Activated CD8-positive, alpha-beta memory T cell treated with anti-CD3 and anti-CD28 coated beads, Interleukin-2, amount 50 U/mL, for 4 hours (primary cell): Measurements from ENCODE around the gene MYRIP.
"Not testable (repeated sequence)": the region's sequence is repeated elsewhere in the genome, so short reads cannot be mapped to it uniquely, and the experiment has no call there.

Source experiments
- DNase-seq: peaks from one replicate; pipeline ENCODE4 v3.0.0-alpha.2; 2020

The MYRIP gene

GRCh38 chr3:40045051-40045450, 235.6 kb downstream of the MYRIP start:
- no peak for DNase-seq

DNA sequence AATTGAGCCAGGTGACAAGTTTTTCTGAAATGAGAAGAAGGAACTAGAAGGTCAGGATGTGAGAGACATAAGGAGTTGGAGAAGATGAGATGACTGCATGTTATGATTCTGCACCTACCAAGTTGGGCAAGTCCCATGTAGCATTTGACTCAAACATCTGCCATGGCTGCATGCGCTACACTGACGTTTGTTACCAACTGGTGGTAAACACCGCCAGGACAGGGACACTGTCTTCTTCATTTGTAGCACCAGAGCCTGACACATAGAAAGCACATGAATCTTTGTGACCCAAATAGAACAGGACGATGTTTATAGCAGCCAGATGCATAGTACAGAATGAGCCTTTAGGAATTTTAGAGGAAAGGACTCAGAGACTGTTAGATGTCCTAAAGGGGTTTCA, 236.7 kb downstream of the MYRIP start:
- DNase-seq = no peak

- DNase-seq = no peak
These were observed 238.0 kb downstream of the MYRIP start for GRCh38 chr3:40047406-40047805.

GRCh38 chr3:40053663-40054062, 244.3 kb downstream of the MYRIP start:
- no peak for DNase-seq

DNA sequence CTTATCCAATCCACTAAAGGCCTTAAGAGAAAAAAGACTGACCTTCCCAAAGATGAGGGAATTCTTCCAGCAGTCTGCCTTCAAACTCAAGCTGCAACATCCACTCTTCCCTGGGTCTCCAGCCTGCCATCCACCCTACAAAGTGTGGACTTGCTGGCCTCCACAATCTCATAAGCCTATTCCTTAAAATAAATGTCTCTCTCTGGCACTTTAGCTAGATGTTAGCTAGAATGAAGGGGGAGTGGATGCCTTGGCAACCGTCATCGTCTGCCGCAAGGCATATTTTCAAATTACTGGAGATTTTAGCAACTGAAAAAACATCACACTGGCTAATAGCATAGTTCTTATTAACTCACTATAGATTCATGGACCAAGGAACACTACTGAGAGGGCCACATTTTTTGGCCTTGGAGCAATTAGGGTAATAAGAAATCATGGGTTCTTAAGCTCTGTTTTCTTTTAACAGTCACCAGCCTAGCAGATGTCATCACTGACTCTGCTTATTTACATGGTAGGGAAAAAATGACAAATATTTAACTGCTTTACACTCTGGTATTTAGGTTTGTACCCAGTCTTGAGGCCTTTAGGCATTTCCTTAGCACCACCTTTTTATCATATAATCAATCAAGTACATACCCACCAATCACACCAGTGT, 245.3 kb downstream of the MYRIP start:
- DNase-seq = no peak

GRCh38 chr3:40055361-40055760, 246.0 kb downstream of the MYRIP start:
- no peak for DNase-seq

GRCh38 chr3:40055956-40056355, 246.5 kb downstream of the MYRIP start:
- DNase-seq = no peak

- DNase-seq = no peak
These were observed 247.7 kb downstream of the MYRIP start for GRCh38 chr3:40057077-40057476.

- no peak for DNase-seq
These were observed 248.4 kb downstream of the MYRIP start for GRCh38 chr3:40057786-40058185.

DNA sequence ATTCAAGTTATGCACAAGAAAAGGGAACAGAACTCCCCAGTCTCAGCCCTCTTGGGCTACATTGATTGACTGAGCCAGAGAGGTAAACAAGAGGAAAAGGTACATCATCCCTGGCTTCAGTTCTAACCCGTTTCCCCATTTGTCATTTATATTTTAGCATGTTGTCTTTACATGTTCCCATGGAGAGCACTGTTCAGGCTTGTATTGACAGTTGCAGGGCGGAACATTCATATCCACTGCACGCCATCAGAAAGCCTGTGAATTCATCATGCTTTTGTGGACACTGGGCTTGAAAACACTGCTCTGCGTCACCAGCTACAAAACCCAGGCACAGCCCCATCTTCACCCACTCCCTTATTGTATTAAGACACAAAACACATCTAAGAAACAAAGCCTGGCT, 259.2 kb downstream of the MYRIP start:
- DNase-seq = no peak

- DNase-seq = no peak
These were observed 261.4 kb downstream of the MYRIP start for GRCh38 chr3:40070816-40071215.

DNA sequence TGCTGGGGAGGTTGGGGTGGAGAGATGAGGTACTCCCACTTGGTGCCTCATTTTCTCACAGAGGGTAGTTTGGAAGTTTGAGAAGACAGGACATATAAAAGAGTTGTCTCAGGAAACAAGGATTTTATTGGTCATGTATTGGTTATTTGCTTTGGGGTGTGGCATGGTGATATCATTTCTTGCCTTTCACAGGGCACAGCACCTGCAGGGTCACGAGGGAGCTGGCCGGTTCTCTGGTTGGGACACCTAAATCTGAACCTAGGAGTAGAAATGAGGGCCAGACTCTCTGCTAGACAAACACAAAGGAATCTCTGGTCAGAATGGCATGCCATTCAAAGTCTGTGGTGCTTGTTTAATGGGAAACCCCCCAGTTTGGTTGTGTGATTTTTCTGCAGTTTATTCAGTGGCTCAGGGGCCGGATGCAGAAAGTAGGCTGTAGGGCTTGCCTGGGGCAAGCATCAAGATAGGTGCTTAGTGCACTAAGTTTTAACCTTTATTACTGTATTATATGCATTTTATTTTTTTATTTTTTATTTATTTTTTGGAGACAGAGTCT, 262.4 kb downstream of the MYRIP start:
- DNase-seq = no peak

DNA sequence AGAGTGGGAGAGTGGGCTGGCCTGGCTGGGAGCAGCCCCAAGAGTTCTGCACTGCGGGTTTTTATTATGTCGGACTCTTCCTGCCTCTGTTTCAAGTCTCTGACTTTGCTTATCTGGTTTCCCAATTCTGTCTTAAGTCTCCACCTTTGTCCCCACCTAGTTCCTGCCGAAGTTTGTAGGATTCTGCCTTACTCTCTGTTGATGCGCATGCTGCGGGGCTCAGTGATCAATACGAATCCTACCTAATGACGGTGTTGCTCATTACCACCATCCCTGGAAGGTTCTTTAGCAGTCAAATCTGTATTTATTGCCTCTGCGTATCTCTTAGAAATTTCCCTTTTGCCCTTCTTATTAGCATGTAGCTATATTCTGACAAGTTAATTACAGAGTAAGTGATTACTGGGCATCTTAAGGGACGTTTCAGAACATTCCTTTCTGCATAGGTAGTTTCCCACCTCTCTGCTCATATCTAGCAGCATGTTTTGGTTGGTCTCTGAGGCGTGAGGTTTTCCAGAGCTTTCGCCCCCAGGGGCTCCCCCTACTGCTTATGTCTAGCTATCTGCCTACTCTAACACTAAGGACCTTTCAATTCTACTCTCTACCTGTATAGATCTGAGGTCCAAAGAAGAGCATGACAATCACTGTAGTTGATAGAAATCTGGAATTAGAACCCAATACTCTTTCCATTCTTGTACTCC, 264.1 kb downstream of the MYRIP start:
- DNase-seq = no peak

GRCh38 chr3:40077139-40077538, 267.7 kb downstream of the MYRIP start:
- not testable (repeated sequence) for DNase-seq

DNA sequence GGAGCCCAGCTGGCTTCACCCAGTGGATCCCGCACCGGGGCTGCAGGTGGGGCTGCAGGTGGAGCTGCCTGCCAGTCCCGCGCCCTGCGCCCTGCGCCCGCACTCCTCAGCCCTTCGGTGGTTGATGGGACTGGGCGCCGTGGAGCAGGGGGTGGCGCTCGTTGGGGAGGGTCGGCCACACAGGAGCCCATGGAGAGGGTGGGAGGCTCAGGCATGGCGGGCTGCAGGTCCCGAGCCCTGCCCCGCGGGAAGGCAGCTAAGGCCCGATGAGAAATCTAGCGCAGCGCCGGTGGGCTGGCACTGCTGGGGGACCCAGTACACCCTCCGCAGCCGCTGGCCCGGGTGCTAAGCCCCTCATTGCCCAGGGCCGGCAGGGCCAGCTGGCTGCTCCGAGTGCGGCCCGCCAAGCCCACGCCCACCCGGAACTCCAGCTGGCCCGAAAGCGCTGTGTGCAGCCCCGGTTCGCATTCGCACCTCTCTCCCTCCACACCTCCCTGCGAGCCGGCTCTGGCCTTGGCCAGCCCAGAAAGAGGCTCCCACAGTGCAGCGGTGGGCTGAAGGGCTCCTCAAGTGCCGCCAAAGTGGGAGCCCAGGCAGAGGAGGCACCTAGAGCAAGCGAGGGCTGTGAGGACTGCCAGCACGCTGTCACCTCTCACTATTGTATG, 268.6 kb downstream of the MYRIP start:
- not testable (repeated sequence) for DNase-seq

DNA sequence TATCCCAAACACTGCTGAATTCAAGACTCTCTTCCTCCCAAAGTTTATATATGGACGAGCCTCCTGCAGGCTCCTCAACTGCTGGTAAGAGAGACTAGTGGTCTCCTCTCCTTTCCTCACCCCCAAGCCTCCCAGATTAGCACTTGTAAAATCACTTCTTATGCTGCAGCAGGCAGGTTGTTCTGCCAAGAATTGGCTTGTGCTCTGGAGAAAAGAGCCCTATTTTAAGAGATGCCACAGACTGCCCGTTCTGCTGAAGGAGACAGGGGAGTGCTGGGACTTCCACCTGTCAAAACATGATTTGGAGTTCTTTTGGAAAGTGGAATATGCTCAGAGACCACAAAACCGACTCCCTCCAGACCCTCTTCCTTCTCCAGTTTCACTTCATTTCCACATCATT, 269.2 kb downstream of the MYRIP start:
- DNase-seq = no peak

- no peak for DNase-seq
These were observed 269.9 kb downstream of the MYRIP start for GRCh38 chr3:40079203-40079846.

DNA sequence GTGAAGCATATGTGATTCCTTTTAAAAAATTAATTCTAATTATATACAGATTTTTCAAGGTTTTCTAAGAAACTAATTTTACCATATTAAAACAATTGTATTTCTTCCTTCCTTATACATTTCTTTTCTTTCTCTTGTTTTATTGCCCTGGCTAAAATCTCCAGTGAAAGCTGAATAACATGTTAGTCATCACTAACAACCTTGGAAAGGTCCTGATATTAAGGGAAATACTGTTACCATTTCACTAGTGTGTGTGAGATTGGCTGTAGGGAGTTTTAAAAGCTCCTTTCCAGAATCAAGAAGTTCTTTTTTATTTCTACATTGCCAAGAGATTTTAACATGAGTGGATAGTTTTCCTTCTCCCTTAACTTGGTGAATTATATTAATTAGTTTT, 270.4 kb downstream of the MYRIP start:
- DNase-seq = no peak

DNA sequence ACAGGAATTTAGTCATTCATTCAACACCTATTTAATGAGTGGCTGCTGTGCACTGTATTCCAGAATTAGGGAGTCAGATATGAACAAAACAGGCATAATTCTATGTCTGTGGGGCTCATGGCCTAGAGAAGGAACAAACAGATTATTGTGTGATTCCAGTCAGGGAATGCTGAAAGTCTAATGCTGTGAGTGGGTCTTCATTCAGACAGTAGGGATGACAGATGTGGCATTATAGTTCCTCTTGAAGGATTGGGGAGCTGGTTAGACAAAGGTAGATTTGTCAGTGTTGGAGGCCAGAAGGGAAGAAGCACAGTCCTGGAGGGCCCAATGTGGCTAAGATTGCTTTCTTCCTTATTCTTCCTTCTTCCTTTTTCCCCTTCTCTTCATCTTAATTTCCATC, 273.7 kb downstream of the MYRIP start:
- no peak for DNase-seq

- DNase-seq = not testable (repeated sequence)
These were observed 275.0 kb downstream of the MYRIP start for GRCh38 chr3:40084424-40084823.

DNA sequence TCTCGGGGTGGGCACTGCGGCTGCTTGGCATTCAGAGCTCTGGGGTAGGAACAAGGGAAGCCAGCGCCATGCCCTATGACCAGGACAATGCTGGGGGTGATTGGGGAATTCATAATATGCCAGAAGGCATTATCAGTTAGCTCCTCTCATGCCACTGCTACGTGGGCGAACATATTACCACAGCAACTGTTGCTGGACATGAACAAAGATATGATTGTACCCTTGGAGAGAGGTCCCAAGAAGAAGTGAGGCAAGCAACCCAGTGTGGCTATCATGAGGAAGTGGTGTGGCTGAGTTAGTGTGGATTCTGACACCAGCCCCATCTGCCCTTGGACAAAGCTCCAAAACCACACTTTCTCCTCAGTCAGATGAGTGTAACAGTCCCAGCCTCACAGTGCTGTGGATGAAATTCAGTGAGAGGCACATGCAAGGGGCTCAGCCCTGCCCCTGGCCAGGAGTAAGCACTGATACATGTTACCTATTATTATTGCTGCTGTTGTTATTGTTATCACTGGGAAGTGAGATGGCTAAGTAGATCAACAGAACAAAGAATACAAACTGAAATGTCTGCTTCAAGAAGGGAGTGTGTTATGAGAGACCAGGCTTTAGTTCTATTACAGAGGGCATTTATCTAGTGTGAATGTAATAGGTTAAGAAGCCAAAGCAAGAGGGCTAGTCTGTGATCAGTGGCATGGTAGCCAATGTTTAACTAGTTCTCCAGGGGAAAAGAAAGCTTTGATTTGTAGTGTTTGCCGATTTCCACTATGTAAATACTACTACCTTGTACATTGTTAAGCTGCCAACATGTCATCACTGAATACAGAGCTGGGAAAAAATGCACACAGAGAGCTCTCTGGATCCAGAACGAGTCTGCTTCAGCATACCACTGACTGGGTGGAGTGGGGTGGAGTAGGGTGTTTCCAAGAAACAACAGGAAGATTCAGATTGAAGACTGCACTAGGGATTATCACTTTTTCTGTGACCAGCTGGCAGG, 277.8 kb downstream of the MYRIP start:
- no peak for DNase-seq

DNA sequence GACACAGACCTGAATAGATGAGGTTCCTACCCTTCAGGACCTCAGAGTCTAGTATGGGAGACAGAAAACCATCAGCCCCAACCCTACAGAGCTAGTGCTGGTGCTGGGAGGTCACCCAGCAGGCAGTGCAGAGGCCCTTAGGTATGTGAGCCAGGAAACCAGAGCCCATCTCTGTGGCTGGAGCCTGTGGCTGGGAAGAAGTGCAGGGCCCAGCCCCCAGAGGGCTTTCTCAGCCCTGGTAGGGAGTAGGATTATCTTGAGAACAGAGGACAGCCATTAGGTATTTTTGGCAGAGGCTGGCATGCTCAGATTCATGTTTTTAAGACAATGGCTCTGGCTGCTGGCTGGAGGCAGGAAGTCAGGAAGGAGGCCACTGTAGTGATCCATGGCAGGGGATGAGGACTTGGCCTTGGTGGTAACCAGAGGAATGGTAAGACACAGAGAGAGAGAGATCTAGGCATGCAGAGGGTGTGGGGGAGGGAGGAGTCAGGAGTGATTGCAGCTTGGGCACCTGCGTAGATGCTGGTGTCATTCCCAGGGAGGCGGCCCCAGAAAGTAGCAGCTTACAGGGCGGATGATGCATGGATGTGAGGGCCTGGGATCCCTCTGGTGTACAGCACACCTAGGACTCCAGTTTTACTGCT, 279.2 kb downstream of the MYRIP start:
- DNase-seq = no peak
